Thymus (tissue), 11 donors: ENCODE measurements around the gene FMO4. TPM values are rescaled to one million over a fixed set of nuclear protein-coding genes. Genes with fewer than 3 reads are reported as not detected.
"Not testable (repeated sequence)": the region's sequence is repeated elsewhere in the genome, so short reads cannot be mapped to it uniquely, and the experiment has no call there.

Experiments used
- DNase-seq, 9 donors: peaks; one replicate each; pipeline ENCODE4 v3.0.0-alpha.2; 2013; ENCODE audit warnings: low spot score in 9 of 9, low read depth in 6 of 9, missing footprints in 1 of 9
- H3K27ac ChIP-seq, 2 donors: one replicate each; pipeline ENCODE4 v1.5.1; 2013; ENCODE audit warnings: control low read depth in 1 of 2, low read depth in 1 of 2, low read length in 1 of 2, mild to moderate bottlenecking in 1 of 2, moderate library complexity in 1 of 2
- H3K27me3 ChIP-seq, 2 donors: one replicate each; pipeline ENCODE4 v1.5.1; 2013; ENCODE audit warnings: low read length in 1 of 2; ENCODE audit not compliant: control insufficient read depth in 2 of 2, insufficient read depth in 1 of 2
- H3K36me3 ChIP-seq, 2 donors: one replicate each; pipeline ENCODE4 v1.5.1; 2013; ENCODE audit warnings: low read length in 1 of 2, mild to moderate bottlenecking in 1 of 2, moderate library complexity in 1 of 2; ENCODE audit not compliant: control insufficient read depth in 2 of 2, insufficient read depth in 2 of 2
- H3K4me1 ChIP-seq, 2 donors: one replicate each; pipeline ENCODE4 v1.5.1; 2013; ENCODE audit warnings: low read length in 2 of 2; ENCODE audit not compliant: control insufficient read depth in 2 of 2, insufficient read depth in 2 of 2
- H3K4me3 ChIP-seq, 2 donors: one replicate each; pipeline ENCODE4 v1.5.1; 2013; ENCODE audit warnings: low read length in 2 of 2, control low read depth in 1 of 2, mild to moderate bottlenecking in 1 of 2
- H3K9me3 ChIP-seq, 2 donors: one replicate each; pipeline ENCODE4 v1.5.1; 2013; ENCODE audit warnings: low read length in 1 of 2, mild to moderate bottlenecking in 1 of 2; ENCODE audit not compliant: control insufficient read depth in 2 of 2, insufficient read depth in 1 of 2
- WGBS: extraction: QIAGEN DNeasy Blood & Tissue Kit; methylation state at CpG from one replicate; pipeline ENCODE4 v1.1.7; 2013; 5-methylcytosine and 5-hydroxymethylcytosine counted together
- polyA plus RNA-seq: library from polyadenylated mRNA; stranded (reverse); fragments of 200-250 nt; gene quantifications from one replicate; pipeline ENCODE4 v1.2.3, GENCODE V29; 2013
- total RNA-seq: library from RNA; stranded (reverse); fragments of 120-200 nt; gene quantifications from one replicate; pipeline ENCODE4 v1.2.4, GENCODE V29; 2013
- donor health status: healthy.

The FMO4 gene
- total and polyA plus RNA-seq, 2 donors = 2.5 to 6.9 TPM

GRCh38 chr1:171366816-171367215 lies 52.8 kb downstream of the FMO4 start:
- no peak overlapping the region for H3K27ac ChIP-seq
- no peaks in the 10 kb centered on the region for H3K4me1 ChIP-seq

DNA sequence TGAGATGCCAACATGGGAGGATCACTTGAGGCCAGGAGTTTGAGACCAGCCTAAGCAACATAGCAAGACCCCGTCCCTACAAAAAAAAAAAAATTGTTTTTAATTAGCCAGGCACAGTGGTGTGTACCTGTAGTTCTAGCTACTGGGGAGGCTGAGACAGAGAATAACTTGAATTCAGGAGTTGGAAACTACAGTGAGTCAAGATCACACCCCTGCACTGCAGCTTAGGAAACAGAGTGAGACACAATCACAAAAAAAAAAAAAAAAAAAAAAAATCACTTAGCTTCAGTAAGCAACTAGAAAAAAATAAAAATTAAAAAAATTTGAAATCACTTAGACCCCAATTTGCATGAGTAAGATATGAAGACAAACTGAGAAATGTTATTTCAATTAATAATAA lies 53.5 kb downstream of the FMO4 start:
- H3K36me3 ChIP-seq = no peaks in the 10 kb centered on the region
- DNase-seq = no peak
- H3K9me3 ChIP-seq = no peaks in the 10 kb centered on the region
- H3K27ac ChIP-seq = no peak overlapping the region
- no peak overlapping the region for H3K4me3 ChIP-seq
- 89% methylated on average over 1 of the region's 1 CpG for WGBS
- H3K4me1 ChIP-seq = no peaks in the 10 kb centered on the region
- H3K27me3 ChIP-seq = no peaks in the 10 kb centered on the region

More at GRCh38 chr1:171366816-171367215, 52.8 kb downstream of the FMO4 start:
- Histone ChIP-seq H3K4me3 (no peak overlapping the region), H3K9me3 (no peaks in the 10 kb centered on the region), H3K36me3 (no peaks in the 10 kb centered on the region), H3K27me3 (no peaks in the 10 kb centered on the region)
- DNase-seq = no peak
- 100% methylated on average over 2 of the region's 2 CpGs for WGBS

- Histone ChIP-seq H3K27ac (no peak overlapping the region), H3K27me3 (no peaks in the 10 kb centered on the region), H3K9me3 (no peaks in the 10 kb centered on the region), H3K4me1 (no peaks in the 10 kb centered on the region), H3K36me3 (no peaks in the 10 kb centered on the region), H3K4me3 (no peak overlapping the region)
- 97% methylated on average over 6 of the region's 6 CpGs for WGBS
- no peak for DNase-seq
Measured at GRCh38 chr1:171372418-171373084, 58.6 kb downstream of the FMO4 start.

DNA sequence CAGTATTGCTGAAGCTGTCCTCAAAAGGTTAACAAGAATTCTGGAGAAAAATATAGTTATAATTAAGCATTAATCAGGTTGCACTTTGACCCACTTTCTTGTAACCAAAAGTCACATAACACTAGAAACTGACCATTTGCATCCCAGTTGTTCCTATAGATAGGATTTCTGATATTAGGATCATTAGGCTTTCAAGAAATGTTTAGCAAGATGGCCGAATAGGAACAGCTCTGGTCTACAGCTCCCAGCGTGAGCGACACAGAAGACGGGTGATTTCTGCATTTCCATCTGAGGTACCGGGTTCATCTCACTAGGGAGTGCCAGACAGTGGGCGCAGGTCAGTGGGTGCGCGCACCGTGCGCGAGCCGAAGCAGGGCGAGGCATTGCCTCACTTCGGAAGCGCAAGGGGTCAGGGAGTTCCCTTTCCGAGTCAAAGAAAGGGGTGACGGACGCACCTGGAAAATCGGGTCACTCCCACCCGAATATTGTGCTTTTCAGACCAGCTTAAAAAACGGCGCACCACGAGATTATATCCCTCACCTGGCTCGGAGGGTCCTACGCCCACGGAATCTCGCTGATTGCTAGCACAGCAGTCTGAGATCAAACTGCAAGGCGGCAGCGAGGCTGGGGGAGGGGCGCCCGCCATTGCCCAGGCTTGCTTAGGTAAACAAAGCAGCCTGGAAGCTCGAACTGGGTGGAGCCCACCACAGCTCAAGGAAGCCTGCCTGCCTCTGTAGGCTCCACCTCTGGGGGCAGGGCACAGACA lies 59.6 kb downstream of the FMO4 start:
- H3K36me3 ChIP-seq, H3K4me3 ChIP-seq, H3K4me1 ChIP-seq, H3K9me3 ChIP-seq, DNase-seq, H3K27me3 ChIP-seq, H3K27ac ChIP-seq: not testable (repeated sequence)
- 84% methylated on average over 20 of the region's 32 CpGs for WGBS

DNA sequence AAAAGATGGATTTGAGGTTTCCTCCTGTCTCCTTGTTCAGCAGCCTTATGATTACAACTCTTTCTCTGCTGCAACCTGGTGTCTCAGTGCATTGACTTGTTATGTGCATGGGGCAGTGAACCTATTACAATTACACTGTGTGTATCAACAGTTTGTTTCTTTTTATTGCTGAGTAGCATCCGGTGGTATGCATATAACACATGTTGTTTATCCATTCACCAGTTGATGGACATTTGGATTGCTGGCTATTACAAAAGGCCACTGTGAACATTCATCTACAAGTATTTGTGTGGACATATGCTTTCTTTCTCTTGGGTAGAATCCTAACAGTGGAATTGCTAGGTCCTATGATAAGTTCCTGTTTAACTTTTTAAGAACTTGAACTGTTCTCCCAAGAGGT lies 65.9 kb downstream of the FMO4 start:
- Histone ChIP-seq H3K36me3 (no peaks in the 10 kb centered on the region), H3K27me3 (no peaks in the 10 kb centered on the region), H3K4me1 (no peaks in the 10 kb centered on the region), H3K27ac (no peak overlapping the region), H3K9me3 (peaks cover 0 to 11% of the 10 kb centered on the region in 2 donors), H3K4me3 (no peak overlapping the region)
- 96% methylated on average over 1 of the region's 1 CpG for WGBS
- DNase-seq = no peak

- no peak for DNase-seq
- Histone ChIP-seq H3K36me3 (no peaks in the 10 kb centered on the region), H3K4me1 (no peaks in the 10 kb centered on the region), H3K9me3 (peaks cover 0 to 11% of the 10 kb centered on the region in 2 donors), H3K27me3 (no peaks in the 10 kb centered on the region), H3K27ac (no peak overlapping the region), H3K4me3 (no peak overlapping the region)
- 98% methylated on average over 11 of the region's 11 CpGs for WGBS
Measured at GRCh38 chr1:171381866-171382210, 67.9 kb downstream of the FMO4 start.

DNA sequence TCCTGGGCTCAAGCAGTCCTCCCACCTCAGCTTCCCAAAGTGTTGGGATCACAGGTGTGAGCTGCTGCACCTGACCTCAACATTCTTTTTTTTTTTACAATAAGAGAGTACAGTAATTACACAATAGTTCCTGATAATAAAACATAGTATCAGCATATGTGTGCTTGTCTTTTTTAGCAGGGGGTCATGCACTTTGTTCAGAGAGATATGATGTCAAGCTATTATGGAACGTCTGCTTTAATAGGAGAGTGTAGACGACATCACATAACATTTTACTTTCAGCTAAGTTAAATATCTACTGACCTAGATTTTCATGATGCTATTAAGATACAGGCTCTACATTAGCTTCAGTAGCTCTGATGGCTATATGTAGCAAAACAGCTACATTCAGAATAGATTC lies 70.5 kb downstream of the FMO4 start:
- H3K9me3 ChIP-seq = peaks cover 0 to 11% of the 10 kb centered on the region in 2 donors
- H3K4me3 ChIP-seq = no peak overlapping the region
- H3K27ac ChIP-seq = no peak overlapping the region
- no peaks in the 10 kb centered on the region for H3K36me3 ChIP-seq
- WGBS = 65% methylated on average over 2 of the region's 2 CpGs
- H3K27me3 ChIP-seq = no peaks in the 10 kb centered on the region
- H3K4me1 ChIP-seq = no peaks in the 10 kb centered on the region
- no peak for DNase-seq

DNA sequence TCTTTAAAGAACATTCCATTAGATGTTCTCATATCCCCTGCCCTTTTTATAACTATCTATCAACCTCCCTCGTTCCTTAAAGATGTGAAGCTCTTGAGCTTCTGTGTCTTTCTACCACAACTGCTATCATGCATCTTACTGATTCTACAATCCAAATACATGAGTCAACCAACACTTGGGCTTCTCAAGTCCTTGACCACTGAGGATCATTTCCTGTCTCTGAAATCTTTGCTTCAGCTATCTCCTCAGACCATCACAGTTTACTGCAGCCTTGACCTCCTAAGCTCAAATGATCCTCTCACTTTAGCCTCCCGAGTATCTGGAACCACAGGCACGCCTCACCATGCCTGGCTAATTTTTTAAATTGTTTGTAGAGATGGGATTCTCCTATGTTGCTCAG lies 75.2 kb downstream of the FMO4 start:
- Histone ChIP-seq H3K9me3 (no peaks in the 10 kb centered on the region), H3K4me1 (no peaks in the 10 kb centered on the region), H3K36me3 (no peaks in the 10 kb centered on the region), H3K4me3 (no peak overlapping the region), H3K27me3 (no peaks in the 10 kb centered on the region), H3K27ac (no peak overlapping the region)
- WGBS = 96% methylated on average over 3 of the region's 3 CpGs
- no peak for DNase-seq

GRCh38 chr1:171390740-171391139 lies 76.8 kb downstream of the FMO4 start:
- not testable (repeated sequence) for H3K27me3 ChIP-seq, DNase-seq, H3K27ac ChIP-seq, H3K4me3 ChIP-seq, H3K4me1 ChIP-seq, H3K9me3 ChIP-seq, H3K36me3 ChIP-seq
- 98% methylated on average over 1 of the region's 1 CpG for WGBS
